ENCODE data around the gene STRA6. TPM values are rescaled to one million over a fixed set of nuclear protein-coding genes. Genes with fewer than 3 reads are reported as not detected.

Gene STRA6
- total RNA-seq, 2 experiments from 2014 or later = 0.25 to 0.28 TPM

GRCh38 chr15:74147051-74147450 is 55.5 kb downstream of the STRA6 start:
- peaks cover 53% of the 10 kb centered on the region for H3K27me3 Mint-ChIP-seq
- no peak overlapping the region for H3K4me3 Mint-ChIP-seq
- H3K36me3 Mint-ChIP-seq = no peaks in the 10 kb centered on the region
- no peak for DNase-seq
- H3K9me3 Mint-ChIP-seq = peaks cover 2% of the 10 kb centered on the region
- no peak overlapping the region for H3K27ac Mint-ChIP-seq
- no peaks in the 10 kb centered on the region for H3K4me1 Mint-ChIP-seq

DNA sequence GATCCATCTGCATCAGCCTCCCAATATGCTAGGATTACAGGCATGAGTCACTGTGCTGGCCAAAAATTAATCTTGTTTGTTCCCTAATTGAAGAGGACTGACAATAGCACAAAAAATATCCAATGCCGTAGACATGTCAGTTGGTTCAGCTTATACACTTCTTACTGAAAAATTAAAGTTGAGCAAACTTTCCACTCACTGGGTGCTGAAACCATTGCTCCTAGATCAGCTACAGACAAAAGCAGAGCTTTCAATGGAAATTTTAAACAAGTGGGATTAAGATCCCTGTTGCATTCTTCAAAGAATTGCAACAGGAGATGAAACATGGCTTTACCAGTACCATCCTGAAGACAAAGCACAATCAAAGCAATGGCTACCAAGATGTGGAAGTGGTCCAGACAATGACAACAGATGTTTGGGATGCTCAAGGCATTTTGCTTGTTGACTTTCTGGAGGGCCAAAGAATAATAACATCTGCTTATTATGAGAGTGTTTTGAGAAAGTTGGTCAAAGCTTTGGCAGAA is 56.2 kb downstream of the STRA6 start:
- Mint-ChIP-seq H3K9me3 (peaks cover 2% of the 10 kb centered on the region), H3K27ac (no peak overlapping the region)

DNA sequence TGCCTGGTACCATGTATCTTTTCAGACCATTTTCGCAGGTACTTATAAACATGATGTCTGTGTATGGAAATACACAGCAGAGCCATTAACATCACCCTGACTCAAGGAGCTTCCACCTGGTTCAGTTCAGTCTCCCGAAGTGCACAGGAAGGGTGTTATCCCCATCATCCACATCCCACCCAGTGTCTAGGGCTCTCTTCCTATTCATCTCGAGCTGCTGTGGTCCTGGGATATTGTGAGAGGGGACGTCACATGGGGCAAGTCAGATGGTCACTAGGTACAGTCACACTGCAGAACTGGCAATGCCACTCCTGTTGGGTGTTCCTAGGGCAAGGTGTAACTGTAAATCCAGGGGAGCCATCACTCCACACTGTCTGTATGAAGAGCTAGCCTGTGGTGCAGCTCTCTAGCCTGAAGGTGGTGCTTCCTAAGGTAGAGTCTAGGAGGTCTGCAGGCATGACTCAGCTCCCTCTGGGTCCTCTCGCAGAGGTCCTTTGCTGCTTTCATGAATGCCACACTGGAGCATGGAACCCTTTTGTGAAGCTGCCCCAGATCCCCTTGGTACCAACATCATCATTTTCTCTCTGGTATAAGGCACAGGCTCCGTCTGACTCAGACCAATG is 58.3 kb downstream of the STRA6 start:
- Mint-ChIP-seq H3K4me1 (no peaks in the 10 kb centered on the region), H3K9me3 (peaks cover 2% of the 10 kb centered on the region), H3K4me3 (no peak overlapping the region), H3K27me3 (peaks cover 70% of the 10 kb centered on the region), H3K27ac (no peak overlapping the region), H3K36me3 (no peaks in the 10 kb centered on the region)
- DNase-seq = no peak

More for the DNA sequence above, 56.2 kb downstream of the STRA6 start:
- Mint-ChIP-seq H3K4me3 (no peak overlapping the region), H3K27me3 (peaks cover 54% of the 10 kb centered on the region), H3K4me1 (no peaks in the 10 kb centered on the region), H3K36me3 (no peaks in the 10 kb centered on the region)
- no peak for DNase-seq

GRCh38 chr15:74141591-74141990 is 61.0 kb downstream of the STRA6 start:
- DNase-seq = no peak
- Mint-ChIP-seq H3K27ac (no peak overlapping the region), H3K9me3 (peaks cover 2% of the 10 kb centered on the region), H3K27me3 (peaks cover 76% of the 10 kb centered on the region), H3K36me3 (no peaks in the 10 kb centered on the region), H3K4me1 (peaks cover 7% of the 10 kb centered on the region), H3K4me3 (no peak overlapping the region)

DNA sequence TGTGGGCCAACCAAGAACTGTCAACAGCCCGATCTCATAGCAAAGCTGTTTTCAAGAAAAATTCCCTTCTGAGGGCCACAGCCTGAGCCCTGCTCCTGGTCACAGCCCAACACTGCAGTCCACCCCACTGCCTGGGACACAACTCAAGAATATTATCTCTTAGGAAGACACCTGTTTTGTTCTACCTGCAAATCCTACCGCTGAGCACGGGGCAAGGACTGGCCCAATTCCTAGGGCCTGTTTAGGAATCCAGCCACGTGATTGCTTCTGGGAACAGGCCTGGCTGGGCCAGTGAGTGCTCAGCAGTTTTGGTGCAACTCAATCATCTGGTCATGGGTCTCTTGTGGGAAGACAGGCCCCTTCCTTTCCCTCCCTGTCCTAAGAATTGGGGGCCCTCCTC is 63.9 kb downstream of the STRA6 start:
- H3K27me3 Mint-ChIP-seq = peaks cover 79% of the 10 kb centered on the region

GRCh38 chr15:74137537-74137894 is 65.1 kb downstream of the STRA6 start:
- no peak overlapping the region for H3K27ac Mint-ChIP-seq
- DNase-seq = no peak
- H3K4me1 Mint-ChIP-seq = peaks cover 20% of the 10 kb centered on the region
- no peak overlapping the region for H3K4me3 Mint-ChIP-seq
- no peaks in the 10 kb centered on the region for H3K36me3 Mint-ChIP-seq
- peaks cover 90% of the 10 kb centered on the region for H3K27me3 Mint-ChIP-seq
- no peaks in the 10 kb centered on the region for H3K9me3 Mint-ChIP-seq

More for the DNA sequence above, 63.9 kb downstream of the STRA6 start:
- no peak for DNase-seq
- H3K4me3 Mint-ChIP-seq = no peak overlapping the region
- no peaks in the 10 kb centered on the region for H3K36me3 Mint-ChIP-seq
- no peak overlapping the region for H3K27ac Mint-ChIP-seq
- H3K9me3 Mint-ChIP-seq = no peaks in the 10 kb centered on the region
- peaks cover 20% of the 10 kb centered on the region for H3K4me1 Mint-ChIP-seq

GRCh38 chr15:74136814-74137536 is 65.6 kb downstream of the STRA6 start:
- Mint-ChIP-seq H3K27me3 (peaks cover 92% of the 10 kb centered on the region), H3K27ac (no peak overlapping the region)

DNA sequence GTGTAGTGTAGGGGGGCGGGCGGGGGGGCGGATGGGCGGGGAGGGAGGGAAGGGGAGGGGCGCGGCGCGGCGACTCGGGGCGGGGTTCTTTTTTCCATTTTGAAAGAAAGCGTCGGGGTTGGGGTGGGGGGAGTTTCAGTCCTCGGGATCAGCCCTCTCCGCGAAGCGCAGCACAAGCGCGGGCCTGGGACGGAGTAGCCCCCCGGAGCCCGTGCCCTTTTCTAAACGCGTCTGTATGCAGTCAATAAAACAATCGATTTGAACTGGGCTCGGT is 66.1 kb downstream of the STRA6 start:
- peak overlapping the region; percentile 66 for H3K4me3 Mint-ChIP-seq
- no peak overlapping the region for H3K27ac Mint-ChIP-seq
- no peaks in the 10 kb centered on the region for H3K36me3 Mint-ChIP-seq
- peaks cover 93% of the 10 kb centered on the region for H3K27me3 Mint-ChIP-seq
- H3K9me3 Mint-ChIP-seq = no peaks in the 10 kb centered on the region
- H3K4me1 Mint-ChIP-seq = peaks cover 23% of the 10 kb centered on the region
- DNase-seq = no peak

More at GRCh38 chr15:74136814-74137536, 65.6 kb downstream of the STRA6 start:
- no peaks in the 10 kb centered on the region for H3K9me3 Mint-ChIP-seq
- H3K4me3 Mint-ChIP-seq = peak overlapping the region; percentile 66
- no peaks in the 10 kb centered on the region for H3K36me3 Mint-ChIP-seq
- no peak for DNase-seq
- peaks cover 23% of the 10 kb centered on the region for H3K4me1 Mint-ChIP-seq

DNA sequence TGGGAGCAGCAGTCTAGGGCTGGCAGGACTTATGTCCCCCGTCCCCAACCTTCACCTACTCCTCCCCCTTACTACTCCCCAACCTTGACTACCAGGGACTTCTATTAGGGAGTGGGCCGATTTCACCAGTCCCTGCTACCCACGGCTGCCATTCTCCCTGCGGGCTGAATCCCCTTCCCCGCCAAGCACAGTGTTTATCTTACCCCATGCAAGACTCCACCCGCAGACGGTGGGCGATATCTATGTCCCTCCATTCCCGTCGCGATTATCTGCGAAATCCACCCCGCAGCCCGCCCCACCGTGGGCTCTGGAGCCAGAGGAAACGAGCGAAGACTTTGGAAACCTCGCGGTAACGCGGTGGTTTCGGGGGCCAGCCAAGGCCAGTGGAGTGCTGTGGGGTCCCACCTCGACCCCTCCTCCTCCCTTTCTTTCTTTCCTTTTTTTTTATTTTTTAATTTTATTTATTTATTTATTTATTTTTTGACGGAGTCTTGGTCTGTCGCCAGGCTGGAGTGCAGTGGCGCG is 67.5 kb downstream of the STRA6 start:
- no peaks in the 10 kb centered on the region for H3K9me3 Mint-ChIP-seq
- H3K27me3 Mint-ChIP-seq = peaks cover 96% of the 10 kb centered on the region
- no peak overlapping the region for H3K27ac Mint-ChIP-seq
- H3K4me3 Mint-ChIP-seq = peak overlapping the region; percentile 53
- no peaks in the 10 kb centered on the region for H3K36me3 Mint-ChIP-seq
- H3K4me1 Mint-ChIP-seq = peaks cover 23% of the 10 kb centered on the region
- DNase-seq = no peak

DNA sequence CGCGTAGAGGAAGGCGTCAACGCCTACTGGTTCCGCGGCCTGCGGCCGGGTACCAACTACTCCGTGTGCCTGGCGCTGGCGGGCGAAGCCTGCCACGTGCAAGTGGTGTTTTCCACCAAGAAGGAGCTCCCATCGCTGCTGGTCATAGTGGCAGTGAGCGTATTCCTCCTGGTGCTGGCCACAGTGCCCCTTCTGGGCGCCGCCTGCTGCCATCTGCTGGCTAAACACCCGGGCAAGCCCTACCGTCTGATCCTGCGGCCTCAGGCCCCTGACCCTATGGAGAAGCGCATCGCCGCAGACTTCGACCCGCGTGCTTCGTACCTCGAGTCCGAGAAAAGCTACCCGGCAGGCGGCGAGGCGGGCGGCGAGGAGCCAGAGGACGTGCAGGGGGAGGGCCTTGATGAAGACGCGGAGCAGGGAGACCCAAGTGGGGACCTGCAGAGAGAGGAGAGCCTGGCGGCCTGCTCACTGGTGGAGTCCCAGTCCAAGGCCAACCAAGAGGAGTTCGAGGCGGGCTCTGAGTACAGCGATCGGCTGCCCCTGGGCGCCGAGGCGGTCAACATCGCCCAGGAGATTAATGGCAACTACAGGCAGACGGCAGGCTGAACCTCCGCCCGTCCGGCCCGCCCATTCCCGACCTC is 68.1 kb downstream of the STRA6 start:
- Mint-ChIP-seq H3K4me1 (peaks cover 26% of the 10 kb centered on the region), H3K4me3 (peak overlapping the region; percentile 53), H3K27me3 (peaks cover 98% of the 10 kb centered on the region), H3K36me3 (no peaks in the 10 kb centered on the region), H3K9me3 (no peaks in the 10 kb centered on the region), H3K27ac (no peak overlapping the region)
- DNase-seq = peak; percentile 16

GRCh38 chr15:74133694-74134386 is 68.7 kb downstream of the STRA6 start:
- Mint-ChIP-seq H3K27me3 (peaks cover 99% of the 10 kb centered on the region), H3K4me1 (peaks cover 32% of the 10 kb centered on the region), H3K4me3 (no peak overlapping the region), H3K36me3 (no peaks in the 10 kb centered on the region), H3K27ac (no peak overlapping the region), H3K9me3 (no peaks in the 10 kb centered on the region)
- DNase-seq = no peak

- Mint-ChIP-seq H3K27me3 (peaks cover 98% of the 10 kb centered on the region), H3K36me3 (no peaks in the 10 kb centered on the region), H3K4me1 (peaks cover 36% of the 10 kb centered on the region), H3K4me3 (peak overlapping the region; percentile 18), H3K9me3 (no peaks in the 10 kb centered on the region), H3K27ac (no peak overlapping the region)
- peak; percentile 49 for DNase-seq
These were observed 69.6 kb downstream of the STRA6 start for GRCh38 chr15:74132681-74133651.

- H3K4me3 Mint-ChIP-seq = no peak overlapping the region
- H3K9me3 Mint-ChIP-seq = no peaks in the 10 kb centered on the region
- DNase-seq = no peak
- H3K4me1 Mint-ChIP-seq = peaks cover 34% of the 10 kb centered on the region
- H3K27me3 Mint-ChIP-seq = peaks cover 97% of the 10 kb centered on the region
- H3K36me3 Mint-ChIP-seq = no peaks in the 10 kb centered on the region
- no peak overlapping the region for H3K27ac Mint-ChIP-seq
These were observed 70.8 kb downstream of the STRA6 start for GRCh38 chr15:74131628-74132413.

All from activated naive CD8-positive, alpha-beta T cell treated with anti-CD3 and anti-CD28 coated beads for 36 hours (primary cell).